CD8-positive, alpha-beta memory T cell (primary cell): Measurements from ENCODE around the gene IFT27. TPM values are rescaled to one million over a fixed set of nuclear protein-coding genes. Genes with fewer than 3 reads are reported as not detected.

Experiments used
- CTCF ChIA-PET: fragments of 350-600 bp; sonication (Branson Sonifier 250); formaldehyde crosslinking; loops from one replicate; lab custom pipeline; 2021; ENCODE audit warnings: antibody characterized with exemption; lab: Charles Lee
- POLR2A ChIA-PET: fragments of 350-600 bp; sonication (Branson Sonifier 250); formaldehyde crosslinking; loops from one replicate; lab custom pipeline; 2021; ENCODE audit warnings: antibody characterized with exemption; lab: Charles Lee
- DNase-seq, 5 donors: peaks; one replicate each; pipeline versions ENCODE4 v3.0.0 to v3.0.0-alpha.2; 2020 to 2022; ENCODE audit warnings: mixed read lengths in 1 of 5
- H3K27ac ChIP-seq: one replicate; pipeline ENCODE4 v1.7.0; 2013; ENCODE audit warnings: low read depth, mild to moderate bottlenecking, low read length, moderate library complexity
- H3K27me3 ChIP-seq: 2 replicates; pipeline ENCODE4 v1.7.0; 2013; ENCODE audit warnings: low read length, mild to moderate bottlenecking; ENCODE audit not compliant: insufficient read depth, poor library complexity, severe bottlenecking
- H3K36me3 ChIP-seq: 2 replicates; pipeline ENCODE4 v1.7.0; 2013; ENCODE audit warnings: mild to moderate bottlenecking, low read length, moderate library complexity; ENCODE audit not compliant: insufficient read depth
- H3K4me1 ChIP-seq: 2 replicates; pipeline ENCODE4 v1.7.0; 2013; ENCODE audit warnings: mild to moderate bottlenecking, low read length, moderate library complexity; ENCODE audit not compliant: insufficient read depth
- H3K4me3 ChIP-seq: 2 replicates; pipeline ENCODE4 v1.7.0; 2013; ENCODE audit warnings: mild to moderate bottlenecking, low read length
- H3K9me3 ChIP-seq: 2 replicates; pipeline ENCODE4 v1.7.0; 2013; ENCODE audit warnings: mild to moderate bottlenecking, low read length
- H3K27ac Mint-ChIP-seq, 8 donors: one replicate each; pipeline ENCODE4 v1.8.0; 2020 to 2021; ENCODE audit warnings: mixed read lengths in 8 of 8, mild to moderate bottlenecking in 6 of 8, inconsistent platforms in 3 of 8, moderate library complexity in 3 of 8
- H3K27me3 Mint-ChIP-seq, 2 donors: one replicate each; pipeline ENCODE4 v1.8.0; 2020 to 2021; ENCODE audit warnings: mixed read lengths in 2 of 2, mild to moderate bottlenecking in 1 of 2, moderate library complexity in 1 of 2
- H3K36me3 Mint-ChIP-seq, 3 donors: one replicate each; pipeline ENCODE4 v1.8.0; 2020 to 2021; ENCODE audit warnings: mixed read lengths in 3 of 3, inconsistent platforms in 1 of 3, mild to moderate bottlenecking in 1 of 3
- H3K4me1 Mint-ChIP-seq, 3 donors: one replicate each; pipeline ENCODE4 v1.8.0; 2020 to 2021; ENCODE audit warnings: mixed read lengths in 3 of 3, inconsistent platforms in 1 of 3, mild to moderate bottlenecking in 1 of 3
- H3K4me3 Mint-ChIP-seq, 7 donors: one replicate each; pipeline ENCODE4 v1.8.0; 2020 to 2021; ENCODE audit warnings: mixed read lengths in 7 of 7, mild to moderate bottlenecking in 6 of 7, moderate library complexity in 4 of 7, inconsistent platforms in 2 of 7
- H3K9me3 Mint-ChIP-seq, 5 donors: one replicate each; pipeline ENCODE4 v1.8.0; 2020 to 2022; ENCODE audit warnings: mixed read lengths in 5 of 5, mild to moderate bottlenecking in 3 of 5, moderate library complexity in 2 of 5, inconsistent platforms in 1 of 5
- polyA plus RNA-seq: library from polyadenylated mRNA; unstranded; fragments of 300-500 nt; fragmentation: Illumina TruSeq; gene quantifications from one replicate; pipeline ENCODE4 v1.2.3, GENCODE V29; 2021
- total RNA-seq, 2 experiments: library from RNA; stranded (reverse); gene quantifications; one replicate each; pipeline ENCODE4 v1.2.3, GENCODE V29; 2021

IFT27 gene
- total and polyA plus RNA-seq, 3 experiments from 2014 or later = 9.7 to 26.5 (median 24.9) TPM

- no peak overlapping the region for H3K27ac ChIP-seq
- H3K9me3 Mint-ChIP-seq = no peaks in the 10 kb centered on the region
Observed at GRCh38 chr22:36714110-36714509, 61.8 kb downstream of the IFT27 start.

GRCh38 chr22:36713436-36713835 lies 62.5 kb downstream of the IFT27 start:
- Mint-ChIP-seq H3K4me3 (no peak overlapping the region), H3K27ac (no peak overlapping the region), H3K36me3 (no peaks in the 10 kb centered on the region), H3K27me3 (peaks cover 15 to 44% of the 10 kb centered on the region in 2 donors), H3K9me3 (no peaks in the 10 kb centered on the region), H3K4me1 (no peaks in the 10 kb centered on the region)
- POLR2A ChIA-PET = no interaction called here
- no peaks in the 10 kb centered on the region for H3K4me1 ChIP-seq
- no peak overlapping the region for H3K4me3 ChIP-seq
- H3K9me3 ChIP-seq = no peaks in the 10 kb centered on the region
- no peak for DNase-seq
- H3K27ac ChIP-seq = no peak overlapping the region
- CTCF ChIA-PET = no interaction called here
- H3K27me3 ChIP-seq = peaks cover 9% of the 10 kb centered on the region
- H3K36me3 ChIP-seq = no peaks in the 10 kb centered on the region

More at GRCh38 chr22:36714110-36714509, 61.8 kb downstream of the IFT27 start:
- Mint-ChIP-seq H3K4me3 (no peak overlapping the region), H3K27me3 (peaks cover 16 to 45% of the 10 kb centered on the region in 2 donors), H3K4me1 (no peaks in the 10 kb centered on the region), H3K36me3 (no peaks in the 10 kb centered on the region), H3K27ac (no peak overlapping the region)
- H3K4me1 ChIP-seq = no peaks in the 10 kb centered on the region
- DNase-seq = no peak
- ChIA-PET CTCF (no interaction called here), POLR2A (no interaction called here)
- H3K4me3 ChIP-seq = no peak overlapping the region
- H3K9me3 ChIP-seq = no peaks in the 10 kb centered on the region
- H3K27me3 ChIP-seq = peaks cover 6% of the 10 kb centered on the region
- no peaks in the 10 kb centered on the region for H3K36me3 ChIP-seq

Other genes starting within 250 kb of the IFT27 start
- 100 to 1,000 TPM; 333 to 341 TPM for gene EIF3D, start 247.0 kb downstream of the IFT27 start, total RNA-seq
- gene EIF3D, start 247.0 kb downstream of the IFT27 start, polyA plus RNA-seq = 140 TPM
- not detected for gene CACNG2, start 72.4 kb downstream of the IFT27 start, total RNA-seq
- not detected for gene CACNG2, start 72.4 kb downstream of the IFT27 start, polyA plus RNA-seq
- gene PVALB, start 40.9 kb upstream of the IFT27 start, total RNA-seq = not detected
- gene PVALB, start 40.9 kb upstream of the IFT27 start, polyA plus RNA-seq = not detected
- gene NCF4, start 84.9 kb upstream of the IFT27 start, total RNA-seq = 1 to 10 TPM; 5.1 to 6.8 TPM
- 6.6 TPM for gene NCF4, start 84.9 kb upstream of the IFT27 start, polyA plus RNA-seq
- gene CSF2RB, start 137.5 kb upstream of the IFT27 start, total RNA-seq = under 1 TPM; 0.13 to 0.20 TPM
- gene CSF2RB, start 137.5 kb upstream of the IFT27 start, polyA plus RNA-seq = 0.09 TPM
- gene TST, start 243.3 kb upstream of the IFT27 start, total RNA-seq = 1 to 10 TPM; 3.7 to 5.1 TPM
- 0.75 TPM for gene TST, start 243.3 kb upstream of the IFT27 start, polyA plus RNA-seq
- gene MPST, start 243.6 kb upstream of the IFT27 start, total RNA-seq = 10 to 100 TPM; 16.6 to 17.8 TPM
- gene MPST, start 243.6 kb upstream of the IFT27 start, polyA plus RNA-seq = 20.0 TPM